ENCODE data around the gene DGKD.

The DGKD gene

DNA sequence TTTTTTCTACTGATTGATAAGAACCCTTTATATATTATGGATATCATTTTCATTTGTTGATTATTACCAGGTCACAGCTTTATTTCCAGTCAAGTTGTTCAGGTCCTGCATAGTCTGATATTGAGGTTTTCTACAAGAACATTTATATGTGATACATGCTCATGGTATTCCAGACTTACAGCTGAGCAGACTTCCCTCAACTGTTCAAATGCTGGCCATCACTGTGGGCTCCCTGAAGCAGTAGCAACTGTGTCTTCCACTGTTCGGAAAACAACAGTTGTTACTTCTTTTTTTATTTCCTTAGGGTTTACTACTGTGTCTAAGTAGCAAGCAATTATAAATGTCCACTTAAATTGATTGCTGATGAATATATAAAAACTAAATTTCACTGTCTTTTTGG is 79.5 kb downstream of the DGKD start:
- DNase-seq, result no peak

DNA sequence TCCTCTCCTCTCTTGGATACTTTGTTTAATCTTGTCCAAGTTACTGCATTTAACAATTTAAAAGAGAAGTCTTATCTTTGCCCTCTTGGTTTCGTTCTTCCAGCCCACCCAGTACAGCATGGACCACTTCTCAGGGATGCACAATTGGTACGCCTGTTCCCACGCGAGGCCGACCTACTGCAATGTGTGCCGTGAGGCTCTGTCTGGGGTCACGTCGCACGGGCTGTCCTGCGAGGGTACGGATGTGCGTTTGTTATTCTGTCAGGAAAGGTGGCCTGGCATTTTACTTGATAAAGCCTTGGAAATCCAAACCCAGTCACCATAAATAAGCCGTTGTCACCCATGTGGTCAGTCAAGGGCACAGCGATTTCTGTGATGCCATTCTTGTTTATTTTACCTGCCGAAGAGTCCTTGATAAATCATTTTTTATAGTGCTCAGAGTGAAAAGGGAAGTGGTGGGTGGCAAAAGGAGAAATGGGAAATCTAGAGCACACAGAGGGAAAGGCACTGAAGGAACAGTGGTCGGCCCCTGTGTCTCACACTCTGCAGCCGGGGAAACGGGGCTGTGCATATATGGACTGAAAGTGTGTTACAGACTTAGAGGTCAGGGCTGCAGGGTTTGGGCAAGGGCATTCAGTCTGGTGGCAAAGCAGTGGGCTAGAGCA is 80.5 kb downstream of the DGKD start:
- DNase-seq, result no peak

DNA sequence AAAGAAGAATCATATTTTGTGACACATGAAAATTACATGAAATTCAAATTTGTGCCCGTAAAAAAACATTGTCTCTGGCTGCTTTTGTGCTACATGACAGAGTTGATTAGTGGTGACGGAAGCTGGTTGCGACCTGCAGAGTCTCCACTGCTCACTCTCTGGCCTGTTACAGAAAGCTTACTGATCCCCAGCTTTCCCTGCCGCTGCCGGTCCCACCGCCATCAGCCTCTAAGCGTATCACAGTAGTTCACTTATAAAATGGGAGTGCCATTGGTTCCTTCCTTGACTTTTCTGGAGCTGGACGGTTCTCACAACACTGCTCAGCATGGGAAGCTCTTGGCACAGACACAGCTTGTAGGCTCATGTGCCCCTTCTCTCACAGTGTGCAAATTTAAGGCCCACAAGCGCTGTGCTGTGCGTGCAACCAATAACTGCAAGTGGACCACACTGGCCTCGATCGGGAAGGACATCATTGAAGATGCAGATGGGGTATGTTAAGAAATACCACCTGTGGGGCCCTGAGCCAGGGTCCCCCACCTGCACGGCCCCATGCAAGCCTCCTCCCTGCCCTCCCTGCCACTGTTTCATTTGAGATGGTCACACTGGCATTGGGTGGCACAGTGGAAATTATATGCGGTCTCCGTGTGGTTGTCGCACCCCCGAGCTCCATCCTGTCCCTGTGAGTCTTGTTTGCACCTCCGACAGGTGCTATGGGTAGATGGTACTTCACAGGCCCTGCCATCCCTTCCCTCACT is 81.3 kb downstream of the DGKD start:
- no peak for DNase-seq

DNA sequence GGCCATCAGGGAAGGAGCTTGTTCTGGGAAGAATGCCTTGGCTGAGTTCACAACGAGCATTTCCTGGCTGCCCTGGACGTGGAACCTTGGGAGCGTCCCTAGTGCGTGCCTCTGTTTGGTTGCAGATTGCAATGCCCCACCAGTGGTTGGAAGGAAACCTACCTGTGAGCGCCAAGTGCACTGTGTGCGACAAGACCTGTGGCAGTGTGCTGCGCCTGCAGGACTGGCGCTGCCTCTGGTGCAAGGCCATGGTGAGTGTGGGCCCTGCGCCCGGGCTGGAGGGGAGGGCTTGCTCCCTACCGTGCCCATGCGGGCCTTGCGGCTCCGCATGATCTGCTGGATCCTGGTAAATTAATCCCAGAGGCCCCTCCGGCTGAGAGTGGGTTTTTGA is 81.9 kb downstream of the DGKD start:
- no peak for DNase-seq

DNA sequence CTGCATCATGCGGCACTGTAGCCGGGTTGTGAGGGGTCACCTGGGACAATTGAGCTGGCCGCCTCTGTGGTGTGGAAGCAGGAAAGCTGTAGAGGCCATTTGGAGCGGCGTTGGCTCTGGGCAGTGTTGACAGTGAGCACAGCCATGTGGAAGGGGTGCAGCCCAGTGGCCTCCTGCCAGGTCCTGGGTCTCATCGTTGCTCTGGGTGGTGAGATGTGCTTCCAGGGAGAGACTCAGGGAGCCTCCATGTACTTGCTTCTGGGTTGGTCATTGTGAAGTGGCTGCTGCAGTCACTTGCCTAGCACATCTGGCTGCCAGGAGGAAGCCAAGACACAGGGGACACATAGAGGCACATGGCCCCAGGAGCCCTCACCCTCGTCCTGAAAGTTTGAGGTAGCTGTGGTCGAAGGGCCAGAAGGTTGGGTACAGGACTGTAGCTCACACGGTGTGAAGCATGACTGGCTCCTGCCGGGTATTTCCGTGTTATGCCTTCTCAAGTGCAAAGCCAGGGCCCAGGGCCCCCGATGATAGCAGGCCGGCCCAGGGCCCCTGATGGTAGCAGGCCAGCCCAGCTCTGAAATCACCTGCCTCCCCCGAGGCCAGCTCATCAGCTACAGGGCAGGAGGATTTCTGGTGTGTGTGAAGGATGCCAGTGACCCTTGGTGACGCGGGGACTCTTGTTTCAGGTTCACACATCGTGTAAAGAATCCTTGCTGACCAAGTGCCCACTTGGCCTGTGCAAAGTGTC is 82.6 kb downstream of the DGKD start:
- no peak for DNase-seq

DNA sequence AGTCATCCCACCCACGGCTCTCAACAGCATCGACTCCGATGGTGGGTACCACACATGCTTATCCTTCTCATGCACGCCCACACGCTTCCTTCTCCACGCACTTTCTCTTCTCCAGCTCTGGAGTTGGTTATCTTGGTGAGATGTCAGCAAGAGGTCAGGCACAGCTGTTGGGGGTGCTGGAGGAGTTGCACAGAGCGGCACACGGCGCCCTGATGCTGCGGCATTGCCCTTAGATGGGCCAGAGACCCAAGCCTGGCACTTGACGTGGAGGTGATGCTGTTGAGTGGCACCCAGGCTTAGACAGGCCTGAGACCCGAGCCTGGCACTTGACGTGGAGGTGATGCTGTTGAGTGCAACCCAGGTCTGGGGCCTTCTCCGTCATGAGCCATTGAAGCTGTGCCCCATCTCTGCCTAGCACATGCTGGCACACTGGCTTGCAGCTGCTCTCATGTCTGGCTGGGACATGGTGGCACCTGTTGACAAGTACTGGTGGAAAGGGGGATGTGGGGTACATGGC is 83.2 kb downstream of the DGKD start:
- DNase-seq, result no peak

DNA sequence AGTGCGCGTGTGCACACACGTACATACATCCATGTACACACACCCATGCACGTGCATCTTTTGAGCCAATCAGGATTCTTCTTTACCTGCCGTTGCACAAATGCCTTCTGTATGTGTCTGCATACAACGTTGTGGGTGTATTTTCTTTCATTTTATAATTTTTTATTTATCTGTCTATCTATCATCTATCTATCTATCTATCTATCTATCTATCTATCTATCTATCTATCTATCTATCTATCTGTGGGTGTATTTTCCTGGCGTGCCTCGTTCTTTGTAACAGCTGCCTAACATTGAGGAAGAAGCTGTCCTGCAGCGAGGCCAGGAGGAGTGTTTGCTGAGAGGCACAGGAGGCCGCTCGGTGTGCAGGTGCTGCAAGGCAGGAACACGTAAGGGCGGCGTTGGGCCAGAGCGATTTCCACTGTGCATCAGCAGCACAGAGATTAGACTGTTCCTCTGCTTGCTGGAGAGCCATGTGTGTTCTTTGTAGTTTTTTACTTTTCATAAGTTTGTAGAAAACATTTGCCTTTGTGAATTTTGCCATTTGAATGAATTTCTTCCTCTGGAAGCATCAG is 84.4 kb downstream of the DGKD start:
- no peak for DNase-seq

DNA sequence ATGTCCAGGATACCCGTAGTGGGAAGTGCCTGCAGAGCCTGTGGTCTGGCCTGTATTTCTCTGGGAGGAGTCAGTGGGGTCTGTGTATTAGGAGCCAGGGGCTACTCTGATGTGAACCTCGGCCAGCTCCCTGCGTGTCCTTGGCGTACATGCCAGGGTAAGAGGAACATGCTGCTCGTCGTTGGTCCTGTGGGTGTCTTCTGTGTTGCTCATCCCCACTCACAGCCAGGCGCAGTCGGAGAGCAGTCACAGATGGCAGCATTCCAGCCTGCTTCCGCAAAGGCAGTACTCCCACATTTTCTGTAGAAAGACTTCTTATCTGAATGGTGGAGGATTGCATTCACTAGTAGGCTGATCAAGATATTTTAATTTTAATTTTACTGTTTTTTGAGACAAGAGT is 84.9 kb downstream of the DGKD start:
- no peak for DNase-seq

DNA sequence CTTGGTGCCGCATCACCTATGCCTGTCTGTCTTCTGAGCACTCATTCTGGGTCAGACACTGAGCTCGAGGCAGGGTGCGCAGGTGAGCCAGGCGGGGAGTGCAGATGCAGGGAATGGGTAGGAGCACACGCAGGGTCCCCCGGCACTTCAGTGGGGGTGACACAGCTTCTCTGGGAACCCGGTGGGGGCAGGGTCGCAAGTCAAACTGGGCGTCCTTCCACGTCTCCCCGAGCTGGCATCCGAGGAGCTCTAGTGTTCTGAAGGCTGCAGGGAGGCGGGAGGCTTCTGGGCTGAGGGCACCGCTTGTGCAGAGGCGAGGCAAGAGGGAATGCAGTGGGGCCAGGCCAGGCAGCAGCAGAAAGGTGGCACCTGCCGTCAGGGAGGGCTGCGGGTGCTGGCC is 86.0 kb downstream of the DGKD start:
- DNase-seq, result no peak

DNA sequence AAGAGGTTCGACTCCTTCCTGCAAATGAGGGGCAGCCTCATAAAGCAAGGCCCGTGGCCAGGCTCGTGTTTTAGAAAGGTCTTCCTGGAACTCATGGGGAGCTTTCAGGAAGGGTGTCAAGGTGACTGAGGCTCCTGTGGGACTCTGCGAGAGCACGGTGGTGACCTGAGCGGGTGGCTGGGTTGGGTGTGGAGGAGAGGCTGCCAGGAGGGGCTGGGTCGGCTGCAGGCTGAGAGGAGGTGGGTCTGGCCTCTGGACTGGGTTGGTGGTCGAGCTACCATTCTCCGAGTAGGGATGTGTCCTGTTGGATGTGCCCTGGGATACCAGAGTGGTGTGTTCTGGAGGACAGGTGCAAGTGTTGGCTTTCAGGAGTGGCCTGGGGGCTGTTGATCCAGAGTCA is 86.4 kb downstream of the DGKD start:
- no peak for DNase-seq

DNA sequence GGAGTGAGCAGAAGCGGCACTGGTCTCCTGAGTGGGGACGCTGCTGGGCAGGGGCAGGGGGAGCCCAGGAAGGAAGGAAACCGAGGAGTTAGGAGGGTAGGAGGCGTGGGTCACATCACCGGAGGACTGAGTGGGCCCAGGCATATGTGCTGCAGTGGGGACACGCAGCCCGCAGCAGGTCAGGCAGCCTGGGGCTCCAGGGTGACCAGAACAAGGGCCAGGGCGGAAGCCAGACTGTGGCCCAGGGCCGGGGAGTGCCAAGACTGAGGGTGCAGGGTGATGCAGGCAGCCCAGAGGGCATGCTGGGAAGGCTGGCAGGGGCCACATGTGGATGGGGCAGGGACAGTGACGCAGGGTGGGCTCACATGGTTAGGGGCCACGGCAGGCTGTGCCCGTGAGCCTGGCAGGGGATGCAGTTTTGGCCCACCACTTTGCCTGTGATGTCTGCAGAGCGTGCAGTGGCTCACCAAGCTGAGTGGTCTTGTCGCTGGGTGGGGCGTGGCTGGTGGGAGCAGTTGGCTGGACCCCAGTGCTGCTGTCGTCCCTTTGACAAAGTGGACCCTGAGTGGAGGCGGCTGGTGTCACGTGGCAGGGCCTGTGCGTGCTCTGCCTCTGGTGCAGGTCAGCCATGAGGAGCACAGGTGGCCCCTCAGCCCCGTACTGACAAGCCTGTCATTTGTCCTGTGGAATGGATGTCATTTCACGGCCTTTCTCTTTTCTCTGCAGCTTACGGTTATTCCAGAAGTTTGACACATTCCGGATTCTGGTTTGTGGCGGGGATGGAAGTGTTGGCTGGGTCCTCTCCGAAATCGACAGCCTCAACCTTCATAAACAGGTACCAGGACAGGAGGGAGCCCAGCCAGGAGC is 87.1 kb downstream of the DGKD start:
- DNase-seq, result no peak

DNA sequence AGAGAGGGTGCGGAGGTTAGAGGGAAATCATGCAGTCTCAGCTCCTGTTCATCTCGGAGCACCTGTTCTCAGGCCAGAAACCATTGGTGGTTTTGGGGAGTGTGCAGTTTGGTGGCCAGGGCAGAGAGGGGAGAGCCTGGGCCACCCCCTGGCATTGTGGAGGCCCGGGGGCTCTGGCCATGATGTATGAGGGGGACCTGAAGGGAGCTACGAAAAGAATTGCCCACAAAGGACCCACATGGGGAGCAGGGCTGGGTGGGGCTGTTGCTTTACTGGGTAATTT is 87.7 kb downstream of the DGKD start:
- DNase-seq, result no peak

DNA sequence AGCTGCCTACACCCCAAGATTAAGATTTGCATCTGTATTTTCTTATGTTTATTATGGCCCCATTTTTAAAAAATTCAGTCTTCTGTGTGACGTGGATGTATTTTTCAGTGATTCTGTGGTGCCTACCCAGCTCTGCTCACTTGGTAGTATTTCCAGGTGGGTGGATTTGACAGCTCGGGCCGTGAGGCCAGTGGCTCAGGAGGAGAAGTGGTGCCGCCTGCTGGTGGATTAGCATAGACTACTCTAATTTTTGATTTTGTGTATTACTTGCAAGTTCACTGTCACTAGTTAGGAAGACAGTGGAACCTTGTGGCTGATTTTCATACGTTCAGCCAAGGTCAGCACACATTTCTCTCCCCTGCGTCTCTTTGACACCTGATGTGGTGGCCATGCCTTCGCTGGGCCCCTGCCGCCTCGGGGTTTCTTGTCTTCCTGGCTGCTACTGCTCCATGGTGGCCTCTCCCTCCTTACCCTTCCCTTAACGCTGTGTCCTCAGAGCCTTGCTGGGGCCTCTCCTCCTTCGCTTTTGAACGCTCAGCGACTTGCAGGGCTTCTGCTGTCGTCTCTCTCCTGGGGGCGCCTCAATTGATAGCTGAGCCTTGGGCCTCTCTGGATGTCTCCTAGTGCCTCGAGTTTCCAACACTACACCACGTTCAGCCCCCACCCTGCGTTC is 89.4 kb downstream of the DGKD start:
- peak; percentile 7 to 60 for DNase-seq

DNA sequence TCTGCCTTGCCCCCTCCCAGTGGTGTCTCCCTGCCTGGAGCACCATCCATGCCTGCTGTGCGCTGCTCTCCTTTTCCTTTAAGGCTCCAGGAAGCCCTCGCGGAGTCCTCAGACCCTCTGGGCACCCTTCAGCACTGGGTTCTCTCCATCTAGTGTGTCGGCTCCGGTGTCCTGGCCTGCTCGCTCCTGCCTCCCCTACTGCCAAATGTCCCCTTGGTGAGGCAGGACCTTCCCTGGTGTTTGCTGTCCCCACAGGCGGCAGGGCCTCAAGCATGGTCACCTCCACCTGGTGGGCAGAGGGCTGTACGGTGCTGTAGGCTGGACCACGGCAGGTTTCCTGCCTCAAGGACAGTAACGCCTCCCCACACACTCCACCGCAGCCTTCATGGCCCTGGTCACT is 90.2 kb downstream of the DGKD start:
- DNase-seq, result no peak

DNA sequence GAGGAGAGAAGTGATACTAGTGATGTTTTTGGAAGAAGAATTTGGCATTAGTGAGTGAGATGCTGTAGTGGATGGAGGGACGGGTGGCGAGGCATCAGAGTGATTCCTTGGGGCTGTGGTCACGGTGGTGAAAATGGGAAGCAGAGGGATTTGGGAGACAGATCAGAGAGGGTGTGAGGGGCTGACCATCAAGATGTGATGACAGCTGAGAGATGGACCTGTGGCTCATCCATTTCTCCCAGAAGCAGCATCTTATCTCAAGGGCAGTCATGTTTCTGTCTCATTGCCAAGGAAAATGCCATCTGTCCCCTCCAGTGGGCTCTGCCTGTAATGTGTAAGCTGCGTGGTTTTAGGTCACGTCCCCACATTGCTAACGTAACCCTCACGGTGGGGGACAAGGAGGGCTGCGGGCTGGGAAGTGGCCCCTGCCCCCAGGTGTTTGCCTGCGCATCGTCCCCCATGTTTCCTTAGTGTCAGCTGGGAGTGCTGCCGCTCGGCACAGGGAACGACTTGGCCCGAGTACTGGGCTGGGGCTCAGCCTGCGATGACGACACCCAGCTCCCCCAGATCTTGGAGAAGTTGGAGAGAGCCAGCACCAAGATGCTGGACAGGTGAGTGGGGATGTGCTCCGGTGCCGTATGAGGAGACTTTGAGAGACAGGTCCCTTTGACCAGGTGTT is 91.0 kb downstream of the DGKD start:
- no peak for DNase-seq

DNA sequence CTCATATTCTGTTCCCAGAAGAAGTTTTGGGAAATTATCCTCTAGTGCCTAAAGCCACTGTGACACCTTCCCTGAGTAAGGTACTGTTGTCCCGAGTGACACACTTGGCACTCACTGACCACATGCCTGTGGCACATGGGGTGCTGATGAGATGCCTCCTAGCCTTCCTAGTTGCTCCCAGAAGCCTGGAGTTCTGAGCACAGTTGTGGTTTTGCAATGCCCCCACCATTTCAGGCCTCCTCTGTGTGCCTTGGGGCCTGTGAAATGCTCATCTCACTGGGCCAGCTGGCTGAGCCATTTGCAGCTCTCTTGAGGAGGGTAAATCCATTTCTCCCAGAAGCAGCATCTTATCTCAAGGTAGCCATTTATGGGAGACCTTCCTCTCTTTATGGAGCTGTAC is 91.8 kb downstream of the DGKD start:
- DNase-seq, result no peak

DNA sequence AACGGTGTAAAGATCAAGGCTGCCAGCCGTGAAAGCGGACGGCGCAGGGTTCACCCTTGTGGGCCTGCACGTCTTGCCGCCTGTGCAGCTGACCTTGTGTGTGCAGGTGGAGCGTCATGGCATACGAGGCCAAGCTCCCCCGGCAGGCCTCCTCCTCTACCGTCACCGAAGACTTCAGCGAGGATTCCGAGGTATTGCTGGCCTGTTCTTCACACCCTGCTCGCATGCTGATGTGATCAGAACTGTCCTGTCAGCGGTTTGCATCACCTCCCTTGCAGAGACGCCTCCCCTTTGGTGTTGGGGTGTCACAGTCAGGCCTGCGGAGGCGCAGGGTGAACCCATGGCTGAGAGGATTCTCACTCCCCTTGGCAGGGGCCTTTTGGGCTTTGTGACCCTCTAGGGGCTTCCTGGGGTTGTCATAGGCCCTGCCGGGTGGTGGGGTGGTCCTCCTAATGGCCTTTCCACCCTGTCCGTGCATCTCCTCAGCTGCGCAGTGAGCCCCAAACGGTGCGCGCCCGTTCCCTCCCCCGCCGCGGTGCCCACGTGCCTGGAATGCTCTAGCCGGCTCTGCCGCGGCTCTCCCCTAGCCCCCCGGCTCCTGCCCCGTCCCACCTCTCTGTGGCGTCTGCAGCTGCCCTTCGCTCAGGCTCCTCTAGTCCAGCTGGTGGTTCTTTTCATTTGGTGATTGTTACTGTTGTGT is 92.5 kb downstream of the DGKD start:
- no peak for DNase-seq

DNA sequence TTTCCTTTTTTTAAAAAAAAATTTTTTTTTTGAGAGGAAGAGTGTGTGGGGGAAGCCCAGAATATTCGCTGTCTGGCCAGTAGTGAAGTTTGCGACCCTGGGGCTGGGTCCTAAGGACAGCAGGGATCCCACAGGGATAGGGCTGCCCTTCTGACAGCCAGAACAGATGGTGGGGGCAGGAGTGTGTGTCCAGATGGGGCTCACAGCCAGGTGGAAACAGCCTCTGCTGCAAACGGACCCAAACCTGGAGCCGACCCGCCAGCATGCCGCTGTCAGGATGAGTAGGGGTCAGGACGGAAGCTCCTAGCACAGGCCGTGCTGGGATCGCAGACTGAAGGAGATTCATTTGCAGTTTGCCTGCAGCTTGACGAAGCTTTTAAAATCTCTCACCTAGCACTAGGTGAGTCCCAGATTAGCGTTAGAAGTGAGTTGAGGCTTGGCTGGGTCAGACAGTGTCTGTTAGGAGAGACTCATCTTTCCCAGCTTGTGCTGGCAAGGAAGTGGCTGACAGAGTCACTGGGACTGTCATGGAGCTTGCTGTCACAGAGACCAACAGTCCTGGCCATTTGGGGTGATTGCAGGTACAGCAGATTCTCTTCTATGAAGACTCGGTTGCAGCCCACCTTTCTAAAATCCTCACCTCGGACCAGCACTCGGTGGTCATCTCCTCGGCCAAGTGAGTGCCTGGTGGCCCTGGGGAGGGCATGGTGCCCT is 93.4 kb downstream of the DGKD start:
- DNase-seq, result no peak

DNA sequence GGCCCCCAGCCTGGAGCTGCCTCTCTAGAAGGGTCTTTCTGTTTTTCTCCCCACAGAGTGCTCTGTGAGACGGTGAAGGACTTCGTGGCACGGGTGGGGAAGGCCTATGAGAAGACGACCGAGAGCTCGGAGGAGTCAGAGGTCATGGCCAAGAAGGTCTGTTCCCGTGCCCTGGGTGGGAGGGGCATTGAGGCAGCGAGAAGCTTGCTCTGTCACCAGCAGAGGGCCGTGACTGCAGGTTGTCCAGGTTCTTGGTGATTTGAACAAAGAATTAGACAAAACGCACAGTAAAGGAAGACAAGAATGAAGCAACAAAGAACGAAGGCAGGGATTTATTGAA is 93.9 kb downstream of the DGKD start:
- no peak for DNase-seq

DNA sequence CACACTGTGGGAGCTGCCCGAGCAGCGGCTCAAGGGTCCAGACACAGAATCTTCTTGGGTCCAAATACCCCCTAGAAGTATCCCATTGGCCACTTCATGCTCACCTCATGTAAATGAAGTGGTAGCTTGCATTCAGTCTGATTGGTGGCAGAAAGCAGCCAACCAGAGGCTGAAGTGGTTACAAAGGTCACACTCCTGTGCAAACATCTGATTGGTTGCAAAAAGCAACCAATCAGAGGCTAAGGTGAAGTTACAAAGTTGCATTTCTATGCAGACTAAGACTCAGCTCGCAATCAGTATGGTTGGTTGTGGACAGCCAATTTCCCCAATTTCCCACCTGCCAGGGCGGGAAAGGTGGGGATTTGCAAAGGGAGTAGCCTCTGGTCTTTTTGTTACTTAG is 94.3 kb downstream of the DGKD start:
- DNase-seq, result no peak

All from bone marrow (tissue), 2 donors.